ENCODE measurements around the gene CLOCK.

- TF ChIP-seq, protein P1, sequence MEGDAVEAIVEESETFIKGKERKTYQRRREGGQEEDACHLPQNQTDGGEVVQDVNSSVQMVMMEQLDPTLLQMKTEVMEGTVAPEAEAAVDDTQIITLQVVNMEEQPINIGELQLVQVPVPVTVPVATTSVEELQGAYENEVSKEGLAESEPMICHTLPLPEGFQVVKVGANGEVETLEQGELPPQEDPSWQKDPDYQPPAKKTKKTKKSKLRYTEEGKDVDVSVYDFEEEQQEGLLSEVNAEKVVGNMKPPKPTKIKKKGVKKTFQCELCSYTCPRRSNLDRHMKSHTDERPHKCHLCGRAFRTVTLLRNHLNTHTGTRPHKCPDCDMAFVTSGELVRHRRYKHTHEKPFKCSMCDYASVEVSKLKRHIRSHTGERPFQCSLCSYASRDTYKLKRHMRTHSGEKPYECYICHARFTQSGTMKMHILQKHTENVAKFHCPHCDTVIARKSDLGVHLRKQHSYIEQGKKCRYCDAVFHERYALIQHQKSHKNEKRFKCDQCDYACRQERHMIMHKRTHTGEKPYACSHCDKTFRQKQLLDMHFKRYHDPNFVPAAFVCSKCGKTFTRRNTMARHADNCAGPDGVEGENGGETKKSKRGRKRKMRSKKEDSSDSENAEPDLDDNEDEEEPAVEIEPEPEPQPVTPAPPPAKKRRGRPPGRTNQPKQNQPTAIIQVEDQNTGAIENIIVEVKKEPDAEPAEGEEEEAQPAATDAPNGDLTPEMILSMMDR (tag by site-specific recombination; IDR thresholded peaks at IDR 0.05) = no peak
- TF ChIP-seq ZNF341 (tag by site-specific recombination; IDR thresholded peaks at IDR 0.05; ENCODE audit: low read depth) = no peak
- no peak for TF ChIP-seq BCL6B (tag by site-specific recombination; IDR thresholded peaks at IDR 0.05)
- no peak for TF ChIP-seq ZNF76 (tag by site-specific recombination; IDR thresholded peaks at IDR 0.05; ENCODE audit: borderline replicate concordance, low read depth)
- no peak for TF ChIP-seq OSR2 (tag by site-specific recombination; IDR thresholded peaks at IDR 0.05)
- TF ChIP-seq, protein P2, sequence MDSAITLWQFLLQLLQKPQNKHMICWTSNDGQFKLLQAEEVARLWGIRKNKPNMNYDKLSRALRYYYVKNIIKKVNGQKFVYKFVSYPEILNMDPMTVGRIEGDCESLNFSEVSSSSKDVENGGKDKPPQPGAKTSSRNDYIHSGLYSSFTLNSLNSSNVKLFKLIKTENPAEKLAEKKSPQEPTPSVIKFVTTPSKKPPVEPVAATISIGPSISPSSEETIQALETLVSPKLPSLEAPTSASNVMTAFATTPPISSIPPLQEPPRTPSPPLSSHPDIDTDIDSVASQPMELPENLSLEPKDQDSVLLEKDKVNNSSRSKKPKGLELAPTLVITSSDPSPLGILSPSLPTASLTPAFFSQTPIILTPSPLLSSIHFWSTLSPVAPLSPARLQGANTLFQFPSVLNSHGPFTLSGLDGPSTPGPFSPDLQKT (IDR thresholded peaks at IDR 0.05; ENCODE audit: borderline replicate concordance, low read depth, low read length) = no peak
- TF ChIP-seq, protein P3, sequence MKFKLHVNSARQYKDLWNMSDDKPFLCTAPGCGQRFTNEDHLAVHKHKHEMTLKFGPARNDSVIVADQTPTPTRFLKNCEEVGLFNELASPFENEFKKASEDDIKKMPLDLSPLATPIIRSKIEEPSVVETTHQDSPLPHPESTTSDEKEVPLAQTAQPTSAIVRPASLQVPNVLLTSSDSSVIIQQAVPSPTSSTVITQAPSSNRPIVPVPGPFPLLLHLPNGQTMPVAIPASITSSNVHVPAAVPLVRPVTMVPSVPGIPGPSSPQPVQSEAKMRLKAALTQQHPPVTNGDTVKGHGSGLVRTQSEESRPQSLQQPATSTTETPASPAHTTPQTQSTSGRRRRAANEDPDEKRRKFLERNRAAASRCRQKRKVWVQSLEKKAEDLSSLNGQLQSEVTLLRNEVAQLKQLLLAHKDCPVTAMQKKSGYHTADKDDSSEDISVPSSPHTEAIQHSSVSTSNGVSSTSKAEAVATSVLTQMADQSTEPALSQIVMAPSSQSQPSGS (tag by site-specific recombination; IDR thresholded peaks at IDR 0.05; ENCODE audit: low read depth) = no peak
- TF ChIP-seq, protein P4, sequence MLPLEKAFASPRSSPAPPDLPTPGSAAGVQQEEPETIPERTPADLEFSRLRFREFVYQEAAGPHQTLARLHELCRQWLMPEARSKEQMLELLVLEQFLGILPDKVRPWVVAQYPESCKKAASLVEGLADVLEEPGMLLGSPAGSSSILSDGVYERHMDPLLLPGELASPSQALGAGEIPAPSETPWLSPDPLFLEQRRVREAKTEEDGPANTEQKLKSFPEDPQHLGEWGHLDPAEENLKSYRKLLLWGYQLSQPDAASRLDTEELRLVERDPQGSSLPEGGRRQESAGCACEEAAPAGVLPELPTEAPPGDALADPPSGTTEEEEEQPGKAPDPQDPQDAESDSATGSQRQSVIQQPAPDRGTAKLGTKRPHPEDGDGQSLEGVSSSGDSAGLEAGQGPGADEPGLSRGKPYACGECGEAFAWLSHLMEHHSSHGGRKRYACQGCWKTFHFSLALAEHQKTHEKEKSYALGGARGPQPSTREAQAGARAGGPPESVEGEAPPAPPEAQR (tag by site-specific recombination; IDR thresholded peaks at IDR 0.05) = no peak
- TF ChIP-seq ZNF114 (tag by site-specific recombination; IDR thresholded peaks at IDR 0.05) = no peak
Measured at GRCh38 chr4:55578341-55579010, 31.8 kb upstream of the CLOCK start.

All from HEK293 (cell line).